Activated B cell treated with CpG ODN at 0.5 μM for 24 hours (primary cell): ENCODE data around the gene ADORA3. TPM values are rescaled to one million over a fixed set of nuclear protein-coding genes. Genes with fewer than 3 reads are reported as not detected.
A peak's percentile ranks its signal among the peaks of the same experiment; 100 is the strongest.

Experiments
- ATAC-seq: fragments of 200-7000 bp; cut with Tn5 transposase; one replicate; pipeline ENCODE4 v1.10.0; 2021; ENCODE audit warnings: low read depth, mild to moderate bottlenecking, moderate library complexity
- CTCF ChIA-PET: fragments of 350-600 bp; sonication (Branson Sonifier 250); formaldehyde crosslinking; loops from one replicate; lab custom pipeline; 2021; ENCODE audit warnings: antibody characterized with exemption; lab: Charles Lee
- POLR2A ChIA-PET: fragments of 350-600 bp; sonication (Branson Sonifier 250); formaldehyde crosslinking; loops from one replicate; lab custom pipeline; 2021; ENCODE audit warnings: antibody characterized with exemption; lab: Charles Lee
- DNase-seq: peaks from one replicate; pipeline ENCODE4 v3.0.0; 2022
- H3K27ac Mint-ChIP-seq: one replicate; pipeline ENCODE4 v1.8.0; 2020; ENCODE audit warnings: mixed read lengths
- H3K27me3 Mint-ChIP-seq: one replicate; pipeline ENCODE4 v1.8.0; 2021; ENCODE audit warnings: mixed read lengths
- H3K36me3 Mint-ChIP-seq: one replicate; pipeline ENCODE4 v1.8.0; 2021; ENCODE audit warnings: low read depth, mixed read lengths
- H3K4me1 Mint-ChIP-seq: one replicate; pipeline ENCODE4 v1.8.0; 2021; ENCODE audit warnings: mixed read lengths
- H3K4me3 Mint-ChIP-seq: one replicate; pipeline ENCODE4 v1.8.0; 2020; ENCODE audit warnings: mild to moderate bottlenecking, mixed read lengths
- H3K9me3 Mint-ChIP-seq: one replicate; pipeline ENCODE4 v1.8.0; 2020; ENCODE audit warnings: mixed read lengths
- CTCF ChIP-seq: fragments of 200-600 bp; IDR thresholded peaks from one replicate; pipeline ENCODE4 v1.8.0; 2022; ENCODE audit warnings: antibody characterized with exemption, mild to moderate bottlenecking
- intact Hi-C: fragments of 100-400 bp; cut with micrococcal nuclease; formaldehyde crosslinking; loops from one replicate; pipeline ENCODE4 v1.15.1; 2024
- total RNA-seq: library from RNA; stranded (reverse); gene quantifications from 2 replicates; pipeline ENCODE4 v1.2.3, GENCODE V29; 2022

ADORA3 gene
- total RNA-seq, 1 donor from 2014 or later: not detected

GRCh38 chr1:111490220-111490619, 13.2 kb downstream of the ADORA3 start:
- no peak for TF ChIP-seq CTCF
- Mint-ChIP-seq H3K36me3 (no peaks in the 10 kb centered on the region), H3K4me3 (no peak overlapping the region), H3K27ac (no peak overlapping the region), H3K4me1 (peaks cover 9% of the 10 kb centered on the region), H3K27me3 (no peaks in the 10 kb centered on the region), H3K9me3 (no peaks in the 10 kb centered on the region)
- ChIA-PET CTCF (interaction anchor here (0.8 to 3.4 kb wide), 9 partner anchors 8 to 279 kb away, joined by 3 to 34 read pairs (median 4); partner anchors contain the start of genes ADORA3 and TMIGD3), POLR2A (interaction anchor here (1.4 to 2.4 kb wide), 2 partner anchors 13 to 18 kb away, joined by 7 to 8 read pairs; partner anchors contain the start of genes ADORA3 and TMIGD3)
- intact Hi-C loops: no loop called here
- ATAC-seq (no peak), DNase-seq (no peak)

GRCh38 chr1:111489604-111490003, 13.8 kb downstream of the ADORA3 start:
- ChIA-PET CTCF (interaction anchor here (0.8 to 3.4 kb wide), 9 partner anchors 9 to 280 kb away, joined by 3 to 34 read pairs (median 3); partner anchors contain the start of genes ADORA3 and TMIGD3), POLR2A (interaction anchor here (1.1 to 2.4 kb wide), 2 partner anchors 9 to 19 kb away, joined by 3 to 8 read pairs; no protein-coding TSS in a partner anchor)
- Mint-ChIP-seq H3K4me1 (peaks cover 9% of the 10 kb centered on the region), H3K27ac (peak overlapping the region; percentile 50), H3K27me3 (no peaks in the 10 kb centered on the region), H3K36me3 (no peaks in the 10 kb centered on the region), H3K9me3 (no peaks in the 10 kb centered on the region), H3K4me3 (no peak overlapping the region)
- no peak for TF ChIP-seq CTCF
- peak; percentile 87 for ATAC-seq
- intact Hi-C loops: loop anchor here (1.0 kb wide), 1 partner anchor 19 kb away; no protein-coding TSS in a partner anchor
- no peak for DNase-seq

- Mint-ChIP-seq H3K4me1 (peaks cover 9% of the 10 kb centered on the region), H3K36me3 (no peaks in the 10 kb centered on the region), H3K27me3 (no peaks in the 10 kb centered on the region), H3K4me3 (no peak overlapping the region), H3K9me3 (no peaks in the 10 kb centered on the region), H3K27ac (no peak overlapping the region)
- ChIA-PET POLR2A (interaction anchor here (1.1 to 2.4 kb wide), 2 partner anchors 8 to 20 kb away, joined by 3 to 8 read pairs; no protein-coding TSS in a partner anchor), CTCF (interaction anchor here (1.1 to 3.4 kb wide), 3 partner anchors 19 to 281 kb away, joined by 4 to 34 read pairs (median 5); no protein-coding TSS in a partner anchor)
- no peak for TF ChIP-seq CTCF
- DNase-seq (no peak), ATAC-seq (no peak)
- intact Hi-C loops: loop anchor here (1.0 kb wide), 1 partner anchor 20 kb away; no protein-coding TSS in a partner anchor
These were observed 14.8 kb downstream of the ADORA3 start for GRCh38 chr1:111488669-111489068.

GRCh38 chr1:111487133-111487532, 16.3 kb downstream of the ADORA3 start:
- Mint-ChIP-seq H3K27ac (no peak overlapping the region), H3K4me1 (peaks cover 9% of the 10 kb centered on the region), H3K4me3 (no peak overlapping the region), H3K27me3 (no peaks in the 10 kb centered on the region), H3K36me3 (no peaks in the 10 kb centered on the region), H3K9me3 (no peaks in the 10 kb centered on the region)
- ChIA-PET POLR2A (no interaction called here), CTCF (no interaction called here)
- DNase-seq: no peak
- intact Hi-C loops: no loop called here
- TF ChIP-seq CTCF: no peak
- no peak for ATAC-seq

- POLR2A ChIA-PET: no interaction called here
- Mint-ChIP-seq H3K4me1 (peaks cover 15% of the 10 kb centered on the region), H3K36me3 (no peaks in the 10 kb centered on the region), H3K27me3 (no peaks in the 10 kb centered on the region), H3K4me3 (no peak overlapping the region), H3K27ac (no peak overlapping the region), H3K9me3 (no peaks in the 10 kb centered on the region)
- ATAC-seq: no peak
- intact Hi-C loops: no loop called here
- CTCF ChIA-PET: interaction anchor here (0.6 kb wide), 1 partner anchor 1226 kb away, joined by 3 read pairs; no protein-coding TSS in a partner anchor
- TF ChIP-seq CTCF: no peak
- DNase-seq: no peak
These were observed 17.0 kb downstream of the ADORA3 start for GRCh38 chr1:111486431-111486830.
